GM19463 (cell line): Measurements from ENCODE around the gene ING5.
"Not testable (repeated sequence)": the region's sequence is repeated elsewhere in the genome, so short reads cannot be mapped to it uniquely, and the experiment has no call there.

Experiments
- ATAC-seq: cut with Tn5 transposase; IDR thresholded peaks from one replicate; pipeline ENCODE4 v1.9.1; 2021; ENCODE audit warnings: mild to moderate bottlenecking, moderate library complexity; ENCODE audit not compliant: unreplicated experiment

The ING5 gene

GRCh38 chr2:241736111-241736510 lies 34.3 kb downstream of the ING5 start:
- no peak for ATAC-seq

- ATAC-seq = no peak
Measured at GRCh38 chr2:241738040-241738686, 36.3 kb downstream of the ING5 start.

- no peak for ATAC-seq
Measured at GRCh38 chr2:241739177-241739576, 37.3 kb downstream of the ING5 start.

- ATAC-seq = no peak
Measured at GRCh38 chr2:241739651-241740050, 37.8 kb downstream of the ING5 start.

- no peak for ATAC-seq
Measured at GRCh38 chr2:241741016-241741415, 39.2 kb downstream of the ING5 start.

GRCh38 chr2:241742320-241742939 lies 40.6 kb downstream of the ING5 start:
- no peak for ATAC-seq

GRCh38 chr2:241743008-241743407 lies 41.2 kb downstream of the ING5 start:
- not testable (repeated sequence) for ATAC-seq

GRCh38 chr2:241743620-241744019 lies 41.8 kb downstream of the ING5 start:
- no peak for ATAC-seq

- ATAC-seq = no peak
Measured at GRCh38 chr2:241744028-241744754, 42.4 kb downstream of the ING5 start.

GRCh38 chr2:241745276-241745675 lies 43.4 kb downstream of the ING5 start:
- ATAC-seq = no peak

GRCh38 chr2:241746084-241746483 lies 44.2 kb downstream of the ING5 start:
- ATAC-seq = no peak

- no peak for ATAC-seq
Measured at GRCh38 chr2:241748468-241749256, 46.8 kb downstream of the ING5 start.

GRCh38 chr2:241750076-241750840 lies 48.4 kb downstream of the ING5 start:
- ATAC-seq = no peak

GRCh38 chr2:241751152-241751551 lies 49.3 kb downstream of the ING5 start:
- no peak for ATAC-seq

GRCh38 chr2:241751776-241752175 lies 49.9 kb downstream of the ING5 start:
- no peak for ATAC-seq

GRCh38 chr2:241752253-241752652 lies 50.4 kb downstream of the ING5 start:
- ATAC-seq = no peak

- ATAC-seq = no peak
Measured at GRCh38 chr2:241752689-241753276, 50.9 kb downstream of the ING5 start.

- ATAC-seq = no peak
Measured at GRCh38 chr2:241753493-241753892, 51.7 kb downstream of the ING5 start.

GRCh38 chr2:241754042-241754441 lies 52.2 kb downstream of the ING5 start:
- no peak for ATAC-seq

GRCh38 chr2:241755166-241755565 lies 53.3 kb downstream of the ING5 start:
- ATAC-seq = no peak
